ENCODE data around the gene MAST1.

MAST1 gene

GRCh38 chr19:12841094-12841493, 2.8 kb downstream of the MAST1 start:
- H3K9ac ChIP-seq (ENCODE audit: low read length): no peak overlapping the region
- H4K8ac ChIP-seq (ENCODE audit: low read depth, low read length): no peak overlapping the region
- no peak overlapping the region for H3K27ac ChIP-seq (ENCODE audit: low read depth, low read length)
- H2AK5ac ChIP-seq (ENCODE audit: low read length): no peak overlapping the region
- H3K27me3 ChIP-seq (ENCODE audit: insufficient read depth, low read length): peaks cover 12% of the 10 kb centered on the region
- DNase-seq: peak in 1 of 2 donors; percentile 27
- H3K79me1 ChIP-seq (ENCODE audit: low read length): no peaks in the 10 kb centered on the region
- peaks cover 3 to 12% of the 10 kb centered on the region in 2 experiments for H3K4me1 ChIP-seq (ENCODE audit: control insufficient read depth in 1 of 2, insufficient read depth in 2 of 2, low read length in 2 of 2)
- H3K4ac ChIP-seq (ENCODE audit: low read depth, low read length): no peak overlapping the region
- H3K36me3 ChIP-seq (ENCODE audit: control insufficient read depth in 1 of 2, insufficient read depth in 2 of 2, low read length in 2 of 2): no peaks in the 10 kb centered on the region
- peaks cover 4% of the 10 kb centered on the region for H3K9me3 ChIP-seq (ENCODE audit: insufficient read depth, low read depth, low read length)
- H2BK12ac ChIP-seq (ENCODE audit: low read length): no peak overlapping the region
- H3K18ac ChIP-seq (ENCODE audit: low read length): no peak overlapping the region
- peak overlapping the region; percentile 72 for H3K4me2 ChIP-seq (ENCODE audit: low read length)
- peak overlapping the region; percentile 32 for H2AFZ ChIP-seq (ENCODE audit: insufficient read depth, low read length, poor library complexity)
- no peak overlapping the region for H4K91ac ChIP-seq (ENCODE audit: low read depth, low read length)
- no peak overlapping the region for H4K12ac ChIP-seq (ENCODE audit: low read depth, low read length)
- H3K79me2 ChIP-seq (ENCODE audit: control insufficient read depth, insufficient read depth, low read length, poor library complexity): no peaks in the 10 kb centered on the region
- H3K14ac ChIP-seq (ENCODE audit: low read length): no peak overlapping the region
- WGBS (ENCODE audit: extremely low coverage, insufficient coverage, insufficient read length): no CpG with 5 or more reads among the region's 29 CpGs
- H2BK5ac ChIP-seq (ENCODE audit: low read depth, low read length, poor library complexity): no peak overlapping the region
- H2BK120ac ChIP-seq (ENCODE audit: insufficient read depth, low read length, poor library complexity): no peak overlapping the region
- peak overlapping the region; percentile 18 for H3K4me3 ChIP-seq (ENCODE audit: low read depth, low read length)
- H3K23ac ChIP-seq (ENCODE audit: low read length): no peak overlapping the region

DNA sequence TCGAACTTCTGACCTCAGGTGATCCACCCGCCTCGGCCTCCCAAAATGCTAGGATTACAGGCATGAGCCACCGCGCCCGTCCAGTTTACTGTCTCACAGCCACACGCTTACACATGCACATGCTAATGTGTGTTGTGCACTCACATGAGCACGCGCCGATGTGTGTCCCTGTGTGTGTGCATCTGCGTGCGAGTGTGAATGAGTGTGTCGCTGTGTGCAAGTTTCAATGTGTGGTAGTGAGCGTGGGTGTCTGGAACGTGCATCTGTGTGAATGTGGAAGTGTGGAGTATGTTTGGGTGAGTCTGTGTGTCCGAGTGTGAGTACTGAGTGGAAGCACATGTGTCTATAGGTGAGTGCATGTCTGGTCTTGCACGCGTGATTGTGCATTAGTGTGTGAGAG, 4.2 kb downstream of the MAST1 start:
- H3K23ac ChIP-seq (ENCODE audit: low read length): peak overlapping the region; percentile 54
- H3K4me3 ChIP-seq (ENCODE audit: low read depth, low read length): no peak overlapping the region
- no peak overlapping the region for H4K8ac ChIP-seq (ENCODE audit: low read depth, low read length)
- H3K9ac ChIP-seq (ENCODE audit: low read length): no peak overlapping the region
- WGBS (ENCODE audit: extremely low coverage, insufficient coverage, insufficient read length): no CpG with 5 or more reads among the region's 18 CpGs
- no peak overlapping the region for H3K18ac ChIP-seq (ENCODE audit: low read length)
- no peak overlapping the region for H2AFZ ChIP-seq (ENCODE audit: insufficient read depth, low read length, poor library complexity)
- H2BK12ac ChIP-seq (ENCODE audit: low read length): no peak overlapping the region
- H3K4me1 ChIP-seq (ENCODE audit: control insufficient read depth in 1 of 2, insufficient read depth in 2 of 2, low read length in 2 of 2): peaks cover 3 to 9% of the 10 kb centered on the region in 2 experiments
- no peak overlapping the region for H4K12ac ChIP-seq (ENCODE audit: low read depth, low read length)
- no peaks in the 10 kb centered on the region for H3K36me3 ChIP-seq (ENCODE audit: control insufficient read depth in 1 of 2, insufficient read depth in 2 of 2, low read length in 2 of 2)
- H3K14ac ChIP-seq (ENCODE audit: low read length): no peak overlapping the region
- H3K79me1 ChIP-seq (ENCODE audit: low read length): no peaks in the 10 kb centered on the region
- no peak overlapping the region for H2BK5ac ChIP-seq (ENCODE audit: low read depth, low read length, poor library complexity)
- peaks cover 12% of the 10 kb centered on the region for H3K27me3 ChIP-seq (ENCODE audit: insufficient read depth, low read length)
- no peak overlapping the region for H3K27ac ChIP-seq (ENCODE audit: low read depth, low read length)
- H3K4ac ChIP-seq (ENCODE audit: low read depth, low read length): no peak overlapping the region
- DNase-seq: no peak
- no peak overlapping the region for H4K91ac ChIP-seq (ENCODE audit: low read depth, low read length)
- H3K79me2 ChIP-seq (ENCODE audit: control insufficient read depth, insufficient read depth, low read length, poor library complexity): no peaks in the 10 kb centered on the region
- H3K4me2 ChIP-seq (ENCODE audit: low read length): no peak overlapping the region
- no peak overlapping the region for H2BK120ac ChIP-seq (ENCODE audit: insufficient read depth, low read length, poor library complexity)
- no peak overlapping the region for H2AK5ac ChIP-seq (ENCODE audit: low read length)
- H3K9me3 ChIP-seq (ENCODE audit: insufficient read depth, low read depth, low read length): peaks cover 4% of the 10 kb centered on the region

DNA sequence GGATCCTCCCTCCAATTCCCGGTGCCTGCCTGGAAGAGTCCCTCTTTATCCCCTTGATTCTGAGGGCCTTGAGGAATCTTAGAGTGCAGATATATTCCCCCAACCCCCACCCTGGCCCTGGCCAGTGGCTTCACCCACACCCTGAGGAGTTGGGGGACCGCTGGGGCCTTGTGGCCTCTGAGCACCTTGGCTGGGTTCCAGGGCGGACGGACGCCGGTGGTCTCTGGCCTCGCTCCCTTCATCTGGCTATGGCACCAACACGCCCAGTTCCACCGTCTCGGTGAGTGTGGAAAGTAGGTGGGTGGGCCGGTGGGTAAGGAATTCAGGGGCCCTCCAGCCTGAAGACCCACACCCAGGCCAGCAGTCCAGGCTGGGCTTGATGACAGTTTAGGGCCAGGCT, 5.0 kb downstream of the MAST1 start:
- Histone ChIP-seq H3K14ac (ENCODE audit: low read length) (no peak overlapping the region), H3K4me2 (ENCODE audit: low read length) (no peak overlapping the region), H3K27ac (ENCODE audit: low read depth, low read length) (no peak overlapping the region), H3K79me1 (ENCODE audit: low read length) (no peaks in the 10 kb centered on the region), H3K18ac (ENCODE audit: low read length) (no peak overlapping the region), H3K79me2 (ENCODE audit: control insufficient read depth, insufficient read depth, low read length, poor library complexity) (no peaks in the 10 kb centered on the region), H3K23ac (ENCODE audit: low read length) (no peak overlapping the region), H2BK120ac (ENCODE audit: insufficient read depth, low read length, poor library complexity) (no peak overlapping the region), H4K8ac (ENCODE audit: low read depth, low read length) (no peak overlapping the region), H2AK5ac (ENCODE audit: low read length) (no peak overlapping the region), H2AFZ (ENCODE audit: insufficient read depth, low read length, poor library complexity) (no peak overlapping the region), H2BK5ac (ENCODE audit: low read depth, low read length, poor library complexity) (no peak overlapping the region), H3K4me3 (ENCODE audit: low read depth, low read length) (no peak overlapping the region), H3K9ac (ENCODE audit: low read length) (no peak overlapping the region), H2BK12ac (ENCODE audit: low read length) (no peak overlapping the region), H4K91ac (ENCODE audit: low read depth, low read length) (no peak overlapping the region), H3K4me1 (ENCODE audit: control insufficient read depth in 1 of 2, insufficient read depth in 2 of 2, low read length in 2 of 2) (peaks cover 3 to 10% of the 10 kb centered on the region in 2 experiments), H3K9me3 (ENCODE audit: insufficient read depth, low read depth, low read length) (peaks cover 8% of the 10 kb centered on the region), H3K36me3 (ENCODE audit: control insufficient read depth in 1 of 2, insufficient read depth in 2 of 2, low read length in 2 of 2) (no peaks in the 10 kb centered on the region), H3K4ac (ENCODE audit: low read depth, low read length) (no peak overlapping the region), H3K27me3 (ENCODE audit: insufficient read depth, low read length) (peaks cover 12% of the 10 kb centered on the region), H4K12ac (ENCODE audit: low read depth, low read length) (no peak overlapping the region)
- WGBS (ENCODE audit: extremely low coverage, insufficient coverage, insufficient read length): no CpG with 5 or more reads among the region's 11 CpGs
- no peak for DNase-seq

- no peak overlapping the region for H3K9ac ChIP-seq (ENCODE audit: low read length)
- no peaks in the 10 kb centered on the region for H3K79me2 ChIP-seq (ENCODE audit: control insufficient read depth, insufficient read depth, low read length, poor library complexity)
- H3K79me1 ChIP-seq (ENCODE audit: low read length): no peaks in the 10 kb centered on the region
Measured at GRCh38 chr19:12843999-12844732, 5.9 kb downstream of the MAST1 start.

More at GRCh38 chr19:12843999-12844732, 5.9 kb downstream of the MAST1 start:
- Histone ChIP-seq H4K91ac (ENCODE audit: low read depth, low read length) (no peak overlapping the region), H3K4me3 (ENCODE audit: low read depth, low read length) (no peak overlapping the region), H3K27ac (ENCODE audit: low read depth, low read length) (no peak overlapping the region), H3K14ac (ENCODE audit: low read length) (no peak overlapping the region), H2AFZ (ENCODE audit: insufficient read depth, low read length, poor library complexity) (no peak overlapping the region), H3K23ac (ENCODE audit: low read length) (no peak overlapping the region), H4K8ac (ENCODE audit: low read depth, low read length) (no peak overlapping the region), H3K4me2 (ENCODE audit: low read length) (no peak overlapping the region), H3K4me1 (ENCODE audit: control insufficient read depth in 1 of 2, insufficient read depth in 2 of 2, low read length in 2 of 2) (peaks cover 3 to 10% of the 10 kb centered on the region in 2 experiments), H3K36me3 (ENCODE audit: control insufficient read depth in 1 of 2, insufficient read depth in 2 of 2, low read length in 2 of 2) (no peaks in the 10 kb centered on the region), H3K18ac (ENCODE audit: low read length) (no peak overlapping the region), H2BK120ac (ENCODE audit: insufficient read depth, low read length, poor library complexity) (no peak overlapping the region), H3K9me3 (ENCODE audit: insufficient read depth, low read depth, low read length) (peaks cover 8% of the 10 kb centered on the region), H2AK5ac (ENCODE audit: low read length) (no peak overlapping the region), H2BK12ac (ENCODE audit: low read length) (no peak overlapping the region), H2BK5ac (ENCODE audit: low read depth, low read length, poor library complexity) (no peak overlapping the region), H3K27me3 (ENCODE audit: insufficient read depth, low read length) (peaks cover 4% of the 10 kb centered on the region), H4K12ac (ENCODE audit: low read depth, low read length) (no peak overlapping the region), H3K4ac (ENCODE audit: low read depth, low read length) (no peak overlapping the region)
- peak in 1 of 2 donors; percentile 46 for DNase-seq
- no CpG with 5 or more reads among the region's 3 CpGs for WGBS (ENCODE audit: extremely low coverage, insufficient coverage, insufficient read length)
